H1 (cell line): Measurements from ENCODE around the gene OR2J2. TPM values are rescaled to one million over a fixed set of nuclear protein-coding genes. Genes with fewer than 3 reads are reported as not detected.

Experiments
- CTCF ChIA-PET: fragments of 300-600 bp; sonication (Branson Sonifier 250); formaldehyde crosslinking; loops from one replicate; lab custom pipeline; 2021; ENCODE audit not compliant: partially characterized antibody; lab: Charles Lee
- POLR2A ChIA-PET: fragments of 300-600 bp; sonication (Branson Sonifier 250); formaldehyde crosslinking; loops from one replicate; lab custom pipeline; 2021; ENCODE audit warnings: inconsistent platforms; ENCODE audit not compliant: partially characterized antibody; lab: Charles Lee
- DNase-seq, 2 experiments: peaks; one replicate each; pipeline versions ENCODE4 v3.0.0 to v3.0.0-alpha.2; 2010 to 2022; ENCODE audit warnings: low spot score in 2 of 2, low read depth in 1 of 2, mixed read lengths in 1 of 2
- FAIRE-seq: peaks from 2 replicates; lab custom pipeline; 2011; peaks lifted over from hg19 to GRCh38; lab: Jason Lieb, UNC
- H2AFZ ChIP-seq: 2 replicates; pipeline ENCODE4 v1.8.1; 2012; ENCODE audit warnings: low read length, inconsistent platforms
- H2AK5ac ChIP-seq: 2 replicates; pipeline ENCODE4 v1.6.1; 2013; ENCODE audit warnings: low read depth, low read length
- H2BK120ac ChIP-seq: replicated peaks from 2 replicates; pipeline ENCODE3; 2013; ENCODE audit warnings: low read depth, low read length, inconsistent platforms
- H2BK12ac ChIP-seq: 2 replicates; pipeline ENCODE4 v1.6.1; 2013; ENCODE audit warnings: low read depth, low read length
- H2BK15ac ChIP-seq: 2 replicates; pipeline ENCODE4 v1.6.1; 2013; ENCODE audit warnings: low read length
- H2BK20ac ChIP-seq: 2 replicates; pipeline ENCODE4 v1.6.1; 2013; ENCODE audit warnings: low read length
- H2BK5ac ChIP-seq: 2 replicates; pipeline ENCODE4 v1.6.1; 2013; ENCODE audit warnings: low read depth, low read length
- H3K14ac ChIP-seq: 2 replicates; pipeline ENCODE4 v1.6.1; 2013; ENCODE audit warnings: inconsistent platforms; ENCODE audit not compliant: insufficient read length
- H3K18ac ChIP-seq: 2 replicates; pipeline ENCODE4 v1.6.1; 2013; ENCODE audit warnings: low read length; ENCODE audit errors: extremely low read depth
- H3K23ac ChIP-seq: 2 replicates; pipeline ENCODE4 v1.6.1; 2013; ENCODE audit warnings: inconsistent platforms; ENCODE audit not compliant: insufficient read length
- H3K23me2 ChIP-seq: 2 replicates; pipeline ENCODE4 v1.6.1; 2013; ENCODE audit warnings: low read depth, low read length
- H3K27ac ChIP-seq: 2 replicates; pipeline ENCODE4 v1.6.1; 2011; ENCODE audit warnings: low read depth, low read length, inconsistent platforms
- H3K27me3 ChIP-seq, 4 experiments: replicated peaks in 1 of 4; 1 replicate in 1 of 4; 2 replicates in 3 of 4; pipeline versions ENCODE4 v1.6.1 to v1.8.1; 2011 to 2013; ENCODE audit warnings: low read length in 3 of 4, mild to moderate bottlenecking in 3 of 4, inconsistent platforms in 2 of 4, mixed read lengths in 2 of 4, moderate library complexity in 1 of 4; ENCODE audit not compliant: control insufficient read depth in 3 of 4, insufficient read depth in 3 of 4; ENCODE audit errors: extremely low read depth in 1 of 4
- H3K36me3 ChIP-seq, 4 experiments: 2 replicates each; pipeline versions ENCODE4 v1.6.1 to v1.8.1; 2011 to 2013; ENCODE audit warnings: mild to moderate bottlenecking in 4 of 4, low read length in 3 of 4, moderate library complexity in 2 of 4, control low read depth in 1 of 4, inconsistent platforms in 1 of 4; ENCODE audit not compliant: insufficient read depth in 4 of 4, control insufficient read depth in 2 of 4
- H3K4ac ChIP-seq: replicated peaks from 2 replicates; pipeline ENCODE3; 2013; ENCODE audit warnings: low read length, low read depth, mixed read lengths, inconsistent platforms; ENCODE audit not compliant: insufficient read length
- H3K4me1 ChIP-seq, 4 experiments: replicated peaks in 1 of 4; 1 replicate in 1 of 4; 2 replicates in 3 of 4; pipeline versions ENCODE4 v1.6.1 to v1.8.1; 2011 to 2013; ENCODE audit warnings: low read length in 3 of 4, inconsistent platforms in 2 of 4, mixed read lengths in 1 of 4; ENCODE audit not compliant: insufficient read depth in 4 of 4, control insufficient read depth in 3 of 4
- H3K4me2 ChIP-seq, 2 experiments: 2 replicates each; pipeline versions ENCODE4 v1.6.1 to v1.8.1; 2011 to 2013; ENCODE audit warnings: low read depth in 2 of 2, low read length in 2 of 2, control low read depth in 1 of 2, inconsistent platforms in 1 of 2, mild to moderate bottlenecking in 1 of 2; ENCODE audit not compliant: insufficient read depth in 1 of 2
- H3K4me3 ChIP-seq, 4 experiments: fragments of 200-600, 300-600 bp in 1 of 4; sonication (generic), shearing (Covaris generic), sonication (Bioruptor Twin) in 1 of 4; 2 replicates each; pipeline versions ENCODE4 v1.5.1 to v1.8.1; 2011 to 2016; ENCODE audit warnings: low read length in 4 of 4, low read depth in 3 of 4, control low read depth in 2 of 4, inconsistent platforms in 2 of 4, mild to moderate bottlenecking in 2 of 4, mixed read lengths in 1 of 4, moderate library complexity in 1 of 4; ENCODE audit not compliant: insufficient read depth in 2 of 4; ENCODE audit errors: extremely low read depth in 1 of 4
- H3K56ac ChIP-seq: replicated peaks from 2 replicates; pipeline ENCODE3; 2013; ENCODE audit warnings: low read depth, mild to moderate bottlenecking, mixed read lengths, low read length, inconsistent platforms; ENCODE audit not compliant: insufficient read length
- H3K79me1 ChIP-seq: 2 replicates; pipeline ENCODE4 v1.6.1; 2013; ENCODE audit warnings: low read depth, low read length, control low read depth
- H3K79me2 ChIP-seq, 2 experiments: 2 replicates each; pipeline versions ENCODE4 v1.6.1 to v1.8.1; 2012 to 2013; ENCODE audit warnings: low read length in 2 of 2, mild to moderate bottlenecking in 2 of 2, inconsistent platforms in 1 of 2; ENCODE audit not compliant: insufficient read depth in 2 of 2, control insufficient read depth in 1 of 2
- H3K9ac ChIP-seq, 4 experiments: replicated peaks in 1 of 4; 1 replicate in 1 of 4; 2 replicates in 3 of 4; pipeline versions ENCODE4 v1.6.1 to v1.8.1; 2011 to 2013; ENCODE audit warnings: low read depth in 3 of 4, low read length in 3 of 4, control low read depth in 2 of 4, mild to moderate bottlenecking in 2 of 4, moderate library complexity in 2 of 4, inconsistent platforms in 1 of 4; ENCODE audit errors: extremely low read depth in 1 of 4
- H3K9me3 ChIP-seq, 2 experiments: 2 replicates each; pipeline versions ENCODE4 v1.6.1 to v1.8.1; 2012 to 2013; ENCODE audit warnings: mild to moderate bottlenecking in 2 of 2, moderate library complexity in 2 of 2, control low read depth in 1 of 2, inconsistent platforms in 1 of 2, low read depth in 1 of 2, low read length in 1 of 2, mixed read lengths in 1 of 2; ENCODE audit not compliant: insufficient read depth in 2 of 2
- H4K20me1 ChIP-seq, 2 experiments: replicated peaks in 1 of 2; 2 replicates each; pipeline versions ENCODE3 to v1.8.1; 2011 to 2013; ENCODE audit warnings: inconsistent platforms in 2 of 2, low read length in 2 of 2, mild to moderate bottlenecking in 1 of 2; ENCODE audit not compliant: insufficient read depth in 2 of 2, control insufficient read depth in 1 of 2
- H4K5ac ChIP-seq: 2 replicates; pipeline ENCODE4 v1.6.1; 2013; ENCODE audit warnings: low read length, low read depth, mixed read lengths, inconsistent platforms; ENCODE audit not compliant: insufficient read length
- H4K8ac ChIP-seq: 2 replicates; pipeline ENCODE4 v1.8.0; 2013; ENCODE audit warnings: mild to moderate bottlenecking, moderate library complexity, low read length, inconsistent platforms; ENCODE audit not compliant: insufficient read depth; ENCODE audit errors: extremely low read depth
- H4K91ac ChIP-seq: replicated peaks from 2 replicates; pipeline ENCODE3; 2013; ENCODE audit warnings: low read length, mixed read lengths, inconsistent platforms; ENCODE audit not compliant: insufficient read length
- CBX5 ChIP-seq: fragments of 300-800, 300-1000 bp; sonication (generic); IDR thresholded peaks from 2 replicates; pipeline ENCODE4 v1.7.1; 2016; ENCODE audit warnings: antibody characterized with exemption, low read length, low read depth
- CTBP2 ChIP-seq: IDR thresholded peaks from 2 replicates; pipeline ENCODE4 v1.7.0; 2011; ENCODE audit warnings: borderline replicate concordance, mild to moderate bottlenecking, moderate library complexity, mixed read lengths, low read length; ENCODE audit not compliant: insufficient read depth, insufficient read length
- EP300 ChIP-seq, 2 experiments: IDR thresholded peaks; 1 replicate in 1 of 2; 2 replicates in 1 of 2; pipeline ENCODE4 v1.6.1; 2011 to 2012; ENCODE audit warnings: low read depth in 2 of 2, low read length in 2 of 2, mild to moderate bottlenecking in 2 of 2, borderline replicate concordance in 1 of 2, inconsistent platforms in 1 of 2, moderate library complexity in 1 of 2
- GTF2F1 ChIP-seq: IDR thresholded peaks from 2 replicates; pipeline ENCODE4 v1.6.1; 2012; ENCODE audit warnings: low read depth, low read length, improper control_type of control experiment, borderline replicate concordance
- HDAC6 ChIP-seq: IDR thresholded peaks from one replicate; pipeline ENCODE4 v1.7.1; 2012; ENCODE audit warnings: low read depth, mild to moderate bottlenecking, inconsistent platforms, low read length, moderate library complexity
- JUN ChIP-seq: IDR thresholded peaks from 2 replicates; pipeline ENCODE4 v1.6.1; 2011; ENCODE audit warnings: low read depth, mild to moderate bottlenecking, improper control_type of control experiment, low read length
- PHF8 ChIP-seq: fragments of 200-600 bp; sonication (generic); conservative IDR thresholded peaks from 2 replicates; pipeline ENCODE4 v1.7.1; 2012; ENCODE audit warnings: low read depth, mild to moderate bottlenecking, inconsistent platforms, low read length, moderate library complexity
- SIN3A ChIP-seq, 2 experiments: IDR thresholded peaks in 1 of 2; conservative IDR thresholded peaks in 1 of 2; 2 replicates each; pipeline ENCODE4 v1.6.1; 2011 to 2012; ENCODE audit warnings: low read length in 2 of 2, improper control_type of control experiment in 1 of 2, low read depth in 1 of 2, mild to moderate bottlenecking in 1 of 2
- SP4 ChIP-seq: IDR thresholded peaks from 2 replicates; pipeline ENCODE4 v1.6.1; 2012; ENCODE audit warnings: low read length, inconsistent platforms
- TEAD4 ChIP-seq: IDR thresholded peaks from 2 replicates; pipeline ENCODE4 v1.6.1; 2012; ENCODE audit warnings: low read depth, low read length, inconsistent platforms, mixed read lengths
- WGBS, 2 experiments: shearing (Covaris generic) in 1 of 2; methylation state at CpG; one replicate each; pipeline versions ENCODE4 v1.1.6 to v1.1.7; 2013 to 2015; ENCODE audit warnings: low lambda C conversion rate in 2 of 2, mixed read lengths in 2 of 2, inconsistent platforms in 1 of 2, low coverage in 1 of 2, missing lambda C conversion rate in 1 of 2; ENCODE audit not compliant: insufficient replicate concordance in 2 of 2, insufficient coverage in 1 of 2, insufficient read length in 1 of 2; ENCODE audit errors: extremely low coverage in 1 of 2, missing lambda C conversion rate in 1 of 2; 5-methylcytosine and 5-hydroxymethylcytosine counted together
- polyA plus RNA-seq, 7 experiments: library from polyadenylated mRNA; depleted of rRNA in 3 of 7; stranded (reverse) in 5 of 7; unstranded in 2 of 7; fragments of >200 nt in 5 of 7; fragments of 200-250 nt in 2 of 7; gene quantifications; 1 replicate in 5 of 7; 2 replicates in 1 of 7; 4 replicates in 1 of 7; pipeline versions ENCODE4 v1.2.1 to v1.2.3, GENCODE V29; 2011 to 2013; ENCODE audit warnings: missing spikeins in 2 of 7, mixed read lengths in 2 of 7
- total RNA-seq: library from RNA; stranded (reverse); fragmentation: NEBNext Ultra II Directional; extraction: Animal tissue kit (Norgen Biotek cat#: 25700); gene quantifications from 2 replicates; pipeline ENCODE4 v1.2.1, GENCODE V29; 2021

OR2J2 gene
- total and polyA plus RNA-seq, 2 of the 8 experiments (the other 6 are each of a cell fraction or from before 2014, with no cell fraction given), result not detected

DNA sequence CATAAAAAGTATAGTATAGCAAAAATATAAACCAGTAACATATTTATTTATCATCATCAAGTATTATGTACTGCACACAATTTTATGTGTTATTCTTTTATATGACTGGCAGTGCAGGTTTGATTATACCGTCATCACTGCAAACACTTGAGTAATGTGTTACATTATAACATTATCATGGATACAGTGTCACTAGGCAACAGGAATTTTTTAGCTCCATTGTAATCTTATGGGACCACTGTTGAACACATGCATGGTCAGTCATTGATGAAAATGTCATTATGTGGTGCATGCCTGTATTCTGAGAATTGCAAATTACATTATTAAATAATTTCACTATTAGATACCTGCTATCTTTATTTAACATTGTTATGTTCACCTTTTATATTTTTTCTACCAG is 29.1 kb upstream of the OR2J2 start:
- Histone ChIP-seq H4K8ac (no peak overlapping the region), H3K18ac (no peak overlapping the region), H2AFZ (no peak overlapping the region), H2BK12ac (no peak overlapping the region), H2BK15ac (no peak overlapping the region), H2BK120ac (no peak overlapping the region), H2BK20ac (no peak overlapping the region), H3K4ac (no peak overlapping the region), H2BK5ac (no peak overlapping the region), H3K79me2 (no peaks in the 10 kb centered on the region), H3K23me2 (no peaks in the 10 kb centered on the region), H3K79me1 (no peaks in the 10 kb centered on the region), H3K14ac (no peak overlapping the region), H3K36me3 (no peaks in the 10 kb centered on the region), H4K91ac (no peak overlapping the region), H2AK5ac (no peak overlapping the region), H3K4me2 (no peak overlapping the region), H3K9me3 (peaks cover 14 to 15% of the 10 kb centered on the region in 2 experiments), H3K27ac (no peak overlapping the region), H4K5ac (no peak overlapping the region), H3K4me1 (no peaks in the 10 kb centered on the region), H4K20me1 (no peaks in the 10 kb centered on the region), H3K56ac (no peak overlapping the region), H3K9ac (no peak overlapping the region), H3K27me3 (no peaks in the 10 kb centered on the region), H3K4me3 (no peak overlapping the region), H3K23ac (no peak overlapping the region)
- no peak for DNase-seq
- POLR2A ChIA-PET, result interaction anchor here (0.6 kb wide), 1 partner anchor 750 kb away, joined by 3 read pairs; no protein-coding TSS in a partner anchor
- CTCF ChIA-PET, result no interaction called here
- FAIRE-seq, result no peak
- WGBS, 2 experiments, result 89% methylated on average over 1 of the region's 1 CpG; no CpG with 5 or more reads in 1 of the 2 experiments
- no peak for TF ChIP-seq CTBP2
- TF ChIP-seq PHF8, result no peak
- no peak for TF ChIP-seq EP300 (IDR thresholded peaks at IDR 0.05; ENCODE audit: borderline replicate concordance in 1 of 2, low read depth in 2 of 2, low read length in 2 of 2)
- no peak for TF ChIP-seq SIN3A (conservative IDR thresholded peaks at IDR 0.05 in 1 of 2, IDR thresholded peaks at IDR 0.05 in 1 of 2; ENCODE audit: low read depth in 1 of 2, low read length in 2 of 2)
- TF ChIP-seq SP4, result no peak
- TF ChIP-seq HDAC6, result no peak
- no peak for TF ChIP-seq CBX5
- TF ChIP-seq JUN, result no peak
- TF ChIP-seq TEAD4, result no peak
- TF ChIP-seq GTF2F1, result no peak
